Stomach (tissue), 4 donors: ENCODE results near the gene BIRC7.

Source experiments
- CTCF ChIP-seq, 7 experiments: fragments of 450-650 bp in 4 of 7; fragments of 200-600 bp in 3 of 7; sonication (generic) in 3 of 7; IDR thresholded peaks; one replicate each; pipeline ENCODE4 v1.5.1; 2016 to 2019; ENCODE audit warnings: antibody characterized with exemption in 7 of 7, control low read depth in 2 of 7, mild to moderate bottlenecking in 1 of 7
- EP300 ChIP-seq: sonication (generic); formaldehyde crosslinking; IDR thresholded peaks from one replicate; pipeline ENCODE4 v1.6.1; 2017; ENCODE audit warnings: antibody characterized with exemption
- POLR2A ChIP-seq, 4 donors: fragments of 450-650 bp; IDR thresholded peaks; one replicate each; pipeline ENCODE4 v1.6.1; 2016; ENCODE audit warnings: antibody characterized with exemption in 4 of 4, control low read depth in 2 of 4, mild to moderate bottlenecking in 1 of 4, moderate library complexity in 1 of 4
- POLR2AphosphoS5 ChIP-seq, 3 donors: sonication (generic); formaldehyde crosslinking; IDR thresholded peaks; one replicate each; pipeline ENCODE4 v1.6.1; 2016; ENCODE audit warnings: antibody characterized with exemption in 3 of 3

- no peak for TF ChIP-seq POLR2AphosphoS5 (IDR thresholded peaks at IDR 0.05)
- no peak for TF ChIP-seq CTCF (IDR thresholded peaks at IDR 0.05)
- TF ChIP-seq POLR2A (IDR thresholded peaks at IDR 0.05) = no peak
- no peak for TF ChIP-seq EP300
Observed at GRCh38 chr20:63202811-63203526, 32.7 kb upstream of the BIRC7 start.
